GM20000 (cell line): Measurements from ENCODE around the gene PRR3.

Experiments
- DNase-seq: peaks from one replicate; pipeline ENCODE4 v3.0.0; 2012; ENCODE audit warnings: low spot score
- CTCF ChIP-seq: IDR thresholded peaks from 2 replicates; pipeline ENCODE4 v1.5.1; 2012; ENCODE audit warnings: mild to moderate bottlenecking, control low read depth; ENCODE audit errors: extremely low read depth, missing control alignments

PRR3 gene

GRCh38 chr6:30611856-30612194 is 54.7 kb downstream of the PRR3 start:
- DNase-seq, result no peak
- no peak for TF ChIP-seq CTCF

- TF ChIP-seq CTCF, result no peak
- DNase-seq, result no peak
These were observed 55.1 kb downstream of the PRR3 start for GRCh38 chr6:30612213-30612612.

GRCh38 chr6:30612687-30613248 is 55.7 kb downstream of the PRR3 start:
- TF ChIP-seq CTCF, result no peak
- DNase-seq, result no peak
